Stimulated activated CD8-positive, alpha-beta memory T cell treated with anti-CD3 and anti-CD28 coated beads, Interleukin-12 subunit alpha, Interleukin-12 subunit beta, amount 100 ng/mL, for 1 hour (primary cell): ENCODE measurements around the gene NFYB.

ENCODE experiments used
- DNase-seq: peaks from one replicate; pipeline ENCODE4 v3.0.0-alpha.2; 2020; ENCODE audit warnings: low read depth

The NFYB gene

DNA sequence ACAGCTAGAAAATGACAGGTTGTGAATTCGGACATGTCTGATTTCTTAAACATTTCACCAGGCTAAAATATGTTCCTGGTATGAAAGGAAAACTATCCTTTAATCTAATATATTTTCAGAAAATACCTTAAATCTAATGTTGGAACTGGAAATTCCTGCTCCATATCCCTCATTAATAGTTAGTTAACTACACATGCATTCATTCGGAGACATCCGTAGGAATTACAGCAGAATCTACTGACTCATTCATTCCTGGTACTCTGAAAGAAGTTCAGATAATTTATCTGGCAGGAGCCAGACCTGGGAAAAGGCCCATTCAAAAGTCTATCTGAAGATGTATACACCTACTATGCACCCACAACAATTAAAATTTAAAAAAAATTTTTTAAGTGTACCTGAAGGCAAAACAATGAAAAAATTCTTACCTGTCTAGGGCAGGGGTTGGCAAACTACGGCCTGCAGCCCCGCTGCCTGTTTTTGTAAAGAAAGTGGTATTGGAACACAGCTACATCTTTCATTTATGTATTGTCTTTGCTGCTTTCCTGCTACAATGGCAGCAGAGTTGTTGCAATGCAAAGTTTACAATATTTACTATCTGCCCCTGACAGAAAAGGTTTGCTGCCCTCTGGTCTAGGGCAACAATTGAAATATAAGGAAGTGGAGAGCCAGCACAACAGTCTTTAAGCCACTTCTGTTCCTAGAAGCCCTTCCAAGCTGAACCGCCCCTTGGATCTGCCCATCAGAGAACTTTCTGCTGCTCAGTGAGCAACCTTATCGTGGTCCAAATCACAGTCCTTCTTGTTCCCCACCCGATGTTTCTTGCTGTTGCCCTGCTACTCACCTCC is 17.9 kb upstream of the NFYB start:
- no peak for DNase-seq

- no peak for DNase-seq
Observed at GRCh38 chr12:104154806-104155205, 16.8 kb upstream of the NFYB start.

DNA sequence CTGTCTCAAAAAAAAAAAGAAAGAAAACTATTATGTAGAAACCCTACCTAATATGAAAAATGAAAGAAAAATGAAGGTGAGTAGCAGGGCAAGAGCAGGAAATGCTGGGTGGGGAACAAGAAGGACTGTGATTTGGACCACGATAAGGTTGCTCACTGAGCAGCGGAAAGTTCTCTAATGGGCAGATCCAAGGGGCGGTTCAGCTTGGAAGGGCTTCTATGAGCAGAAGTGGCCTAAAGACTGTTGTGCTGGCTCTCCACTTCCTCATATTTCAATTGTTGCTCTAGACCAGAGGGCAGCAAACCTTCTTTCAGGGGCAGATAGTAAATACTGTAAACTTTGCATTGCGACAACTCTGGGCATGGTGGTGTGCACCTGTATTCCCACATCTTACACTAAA is 16.3 kb upstream of the NFYB start:
- DNase-seq, result no peak

- DNase-seq, result no peak
Observed at GRCh38 chr12:104152685-104153241, 14.8 kb upstream of the NFYB start.

DNA sequence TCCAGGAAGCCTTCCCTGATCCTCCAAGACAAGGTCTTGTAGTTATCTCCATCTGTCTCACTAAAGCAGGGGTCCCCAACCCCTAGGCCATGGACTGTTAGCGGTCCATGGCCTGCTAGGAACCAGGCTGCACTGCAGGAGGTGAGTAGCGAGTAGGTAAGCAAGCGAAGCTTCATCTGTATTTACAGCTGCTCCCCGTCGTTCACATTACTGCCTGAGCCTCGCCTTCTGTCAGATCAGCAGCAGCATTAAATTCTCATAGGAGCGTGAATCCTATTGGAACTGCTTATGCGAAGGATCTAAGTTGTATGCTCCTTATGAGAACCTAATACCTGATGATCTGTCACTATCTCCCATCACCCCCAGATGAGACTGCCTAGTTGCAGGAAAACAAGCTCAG is 12.4 kb upstream of the NFYB start:
- DNase-seq, result no peak

GRCh38 chr12:104147346-104147745 is 9.3 kb upstream of the NFYB start:
- DNase-seq, result no peak

DNA sequence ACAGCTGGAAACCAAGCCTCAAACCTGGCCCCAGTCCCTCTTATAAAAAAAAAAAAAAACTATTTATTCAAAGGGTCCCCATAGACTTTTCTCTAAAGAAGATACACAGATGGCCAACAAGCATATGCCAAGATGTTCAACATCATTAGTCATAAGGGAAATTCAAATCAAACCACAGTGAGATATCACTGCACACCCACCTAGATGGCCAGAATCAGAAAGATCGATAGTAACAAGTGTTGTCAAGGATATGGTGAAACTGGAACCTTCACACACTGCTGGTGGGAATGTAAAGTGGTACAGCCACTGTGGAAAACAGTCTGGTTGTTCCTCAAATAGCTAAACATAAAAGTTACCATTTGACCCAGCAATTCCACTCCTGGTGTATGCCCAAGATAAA is 5.9 kb upstream of the NFYB start:
- DNase-seq, result no peak

GRCh38 chr12:104143002-104143401 is 5.0 kb upstream of the NFYB start:
- DNase-seq, result no peak

- DNase-seq, result no peak
Observed at GRCh38 chr12:104142543-104142942, 4.5 kb upstream of the NFYB start.

- DNase-seq, result no peak
Observed at GRCh38 chr12:104138797-104139152, 765 bp upstream of the NFYB start.

DNA sequence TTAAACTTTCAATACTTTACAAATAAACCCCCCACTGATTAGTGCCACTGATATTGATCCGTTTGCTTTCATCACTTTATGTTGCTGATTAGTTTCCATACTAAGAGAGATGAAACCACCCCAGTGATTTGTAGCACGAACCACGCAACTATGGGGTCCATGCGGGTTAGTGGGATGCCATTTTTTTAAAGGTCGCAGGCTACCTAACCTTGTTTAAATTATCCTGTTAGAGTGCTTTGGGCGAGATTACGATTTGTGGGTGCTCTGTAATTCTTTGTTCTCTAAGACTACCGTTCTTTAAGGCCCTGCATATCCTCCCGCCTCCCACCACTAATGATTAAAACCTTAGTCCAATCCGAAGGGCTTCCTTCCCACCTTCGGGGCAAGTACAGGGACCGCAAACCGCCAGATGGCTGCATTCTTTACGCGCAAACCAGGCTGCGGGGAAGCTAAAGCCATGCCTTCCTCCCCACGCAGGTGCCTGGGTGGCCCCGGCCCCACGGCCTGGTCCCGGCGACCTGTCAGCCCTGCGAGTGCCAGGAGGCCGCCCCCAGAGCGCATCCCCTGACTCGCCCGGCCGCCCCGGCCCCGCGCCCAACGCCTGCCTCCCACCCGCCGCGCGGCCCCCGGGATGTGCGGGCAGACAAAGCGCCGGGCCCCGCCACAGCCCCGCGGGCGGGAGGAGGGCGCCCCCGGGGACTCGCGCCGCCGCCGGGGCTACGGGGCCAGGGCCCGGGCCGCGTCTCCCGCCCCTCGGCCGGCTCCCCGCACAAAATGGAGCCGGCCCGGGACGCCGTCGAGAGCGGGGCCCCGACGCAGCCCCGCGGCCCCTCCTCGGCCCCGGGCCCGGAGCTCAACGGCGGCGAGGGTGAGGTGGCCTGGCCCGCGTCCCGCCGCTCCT is 759 bp downstream of the NFYB start:
- DNase-seq, result peak; percentile 24

DNA sequence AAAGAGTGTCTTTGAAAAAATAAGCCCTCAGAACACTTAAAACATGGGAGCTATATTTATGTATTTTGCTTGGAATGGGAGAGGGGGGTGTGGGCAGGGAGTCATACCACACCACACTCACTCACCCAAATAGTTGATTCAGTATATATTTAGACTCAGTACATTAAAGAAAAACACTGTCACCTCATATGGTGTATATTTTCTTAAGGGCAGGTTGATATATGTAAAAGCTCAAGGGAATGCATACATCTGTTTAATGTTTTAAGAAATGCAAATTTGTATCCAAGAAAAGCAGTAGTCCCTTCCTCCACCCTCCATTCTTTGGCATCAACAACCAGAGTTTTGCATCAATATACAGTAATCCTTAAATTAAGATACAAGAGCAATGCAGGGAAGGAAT is 1.4 kb downstream of the NFYB start:
- no peak for DNase-seq

- DNase-seq, result no peak
Observed at GRCh38 chr12:104134882-104135281, 3.1 kb downstream of the NFYB start.

GRCh38 chr12:104133866-104134265 is 4.1 kb downstream of the NFYB start:
- no peak for DNase-seq

- DNase-seq, result no peak
Observed at GRCh38 chr12:104133321-104133720, 4.7 kb downstream of the NFYB start.

GRCh38 chr12:104132351-104132956 is 5.6 kb downstream of the NFYB start:
- DNase-seq, result no peak

DNA sequence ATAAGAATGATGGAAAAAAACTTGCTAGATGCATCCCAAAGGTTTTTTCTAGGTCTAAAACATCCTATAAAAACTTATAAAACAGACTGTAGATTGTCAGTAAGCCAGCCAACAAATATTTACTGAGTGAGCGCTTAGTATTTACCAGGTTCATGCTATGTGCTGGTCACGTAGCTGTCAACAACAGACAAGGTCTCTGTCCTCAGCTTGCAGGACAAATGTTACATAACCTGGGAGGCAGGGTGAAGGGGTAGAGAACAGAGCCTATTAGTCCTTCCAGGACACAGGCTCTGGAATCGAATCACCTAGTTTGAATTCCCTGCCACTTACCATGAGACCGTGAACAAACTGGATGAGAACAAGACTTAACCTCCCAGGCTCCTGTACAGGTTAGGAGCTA is 6.4 kb downstream of the NFYB start:
- no peak for DNase-seq

- no peak for DNase-seq
Observed at GRCh38 chr12:104130760-104131159, 7.2 kb downstream of the NFYB start.

DNA sequence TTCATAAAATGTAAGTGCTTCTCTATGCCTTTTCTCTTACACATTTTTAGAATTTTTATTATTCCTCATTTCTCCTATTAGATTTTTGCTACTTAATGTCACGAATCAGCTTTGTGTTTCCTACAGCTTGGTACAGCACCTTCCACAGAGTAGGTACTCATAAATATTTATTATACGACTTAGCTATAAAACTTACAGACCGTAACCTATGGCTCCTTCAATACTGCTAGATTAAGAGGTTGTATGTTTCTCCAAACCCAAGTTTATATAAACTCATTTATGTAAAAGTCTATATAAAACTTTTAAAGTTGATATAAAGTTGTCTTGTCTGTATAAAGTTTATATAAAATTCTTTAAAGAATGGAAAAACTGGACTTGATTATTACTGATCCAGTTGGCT is 11.5 kb downstream of the NFYB start:
- no peak for DNase-seq

DNA sequence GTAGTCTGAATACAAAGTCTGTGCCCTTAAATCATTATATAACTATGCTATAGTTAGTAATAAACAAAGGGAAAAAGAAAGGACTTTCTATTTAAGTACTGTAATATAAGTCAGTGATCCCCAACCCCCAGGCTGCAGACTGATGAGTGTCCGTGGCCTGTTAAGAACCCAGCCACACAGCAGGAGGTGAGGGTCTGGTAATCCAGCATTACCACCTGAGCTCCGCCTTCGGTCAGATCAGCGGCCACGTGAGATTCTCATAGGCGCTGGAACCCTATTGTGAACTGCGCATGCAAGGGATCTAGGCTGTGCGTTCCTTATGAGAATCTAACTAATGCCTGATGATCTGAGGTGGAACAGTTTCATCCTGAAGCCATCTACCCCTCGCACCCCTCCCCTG is 15.7 kb downstream of the NFYB start:
- no peak for DNase-seq

GRCh38 chr12:104121001-104121400 is 17.0 kb downstream of the NFYB start:
- DNase-seq, result no peak

- no peak for DNase-seq
Observed at GRCh38 chr12:104115587-104115975, 22.4 kb downstream of the NFYB start.
